Measurements from ENCODE around the gene CCNG2. TPM values are rescaled to one million over a fixed set of nuclear protein-coding genes. Genes with fewer than 3 reads are reported as not detected.

The CCNG2 gene
- total RNA-seq, 4 donors from 2014 or later, result 52.7 to 86.1 (median 69.9) TPM

DNA sequence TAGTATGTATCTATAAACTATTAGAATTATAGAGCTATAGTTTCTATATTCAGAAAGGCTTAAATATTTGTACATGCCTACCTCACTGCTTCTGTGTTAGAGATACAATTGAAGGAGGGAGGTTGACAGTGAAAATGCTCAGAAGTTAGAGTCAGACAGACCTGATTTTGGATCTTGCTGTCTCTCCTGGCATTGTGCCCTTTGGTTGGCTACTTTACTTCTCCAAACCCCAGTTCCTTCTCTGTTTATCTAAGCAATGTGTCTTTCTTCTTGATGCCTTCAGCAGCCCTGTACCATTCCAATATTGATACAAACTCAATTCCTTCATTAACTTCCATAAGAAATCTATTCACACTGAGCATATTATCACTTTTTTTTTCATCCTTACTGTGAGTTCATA is 28.7 kb downstream of the CCNG2 start:
- TF ChIP-seq, protein P1, sequence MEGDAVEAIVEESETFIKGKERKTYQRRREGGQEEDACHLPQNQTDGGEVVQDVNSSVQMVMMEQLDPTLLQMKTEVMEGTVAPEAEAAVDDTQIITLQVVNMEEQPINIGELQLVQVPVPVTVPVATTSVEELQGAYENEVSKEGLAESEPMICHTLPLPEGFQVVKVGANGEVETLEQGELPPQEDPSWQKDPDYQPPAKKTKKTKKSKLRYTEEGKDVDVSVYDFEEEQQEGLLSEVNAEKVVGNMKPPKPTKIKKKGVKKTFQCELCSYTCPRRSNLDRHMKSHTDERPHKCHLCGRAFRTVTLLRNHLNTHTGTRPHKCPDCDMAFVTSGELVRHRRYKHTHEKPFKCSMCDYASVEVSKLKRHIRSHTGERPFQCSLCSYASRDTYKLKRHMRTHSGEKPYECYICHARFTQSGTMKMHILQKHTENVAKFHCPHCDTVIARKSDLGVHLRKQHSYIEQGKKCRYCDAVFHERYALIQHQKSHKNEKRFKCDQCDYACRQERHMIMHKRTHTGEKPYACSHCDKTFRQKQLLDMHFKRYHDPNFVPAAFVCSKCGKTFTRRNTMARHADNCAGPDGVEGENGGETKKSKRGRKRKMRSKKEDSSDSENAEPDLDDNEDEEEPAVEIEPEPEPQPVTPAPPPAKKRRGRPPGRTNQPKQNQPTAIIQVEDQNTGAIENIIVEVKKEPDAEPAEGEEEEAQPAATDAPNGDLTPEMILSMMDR (IDR thresholded peaks at IDR 0.05; ENCODE audit: low read depth), result no peak

- TF ChIP-seq, protein P1 (IDR thresholded peaks at IDR 0.05; ENCODE audit: low read depth), result no peak
Measured at GRCh38 chr4:77187322-77187721, 30.3 kb downstream of the CCNG2 start.

DNA sequence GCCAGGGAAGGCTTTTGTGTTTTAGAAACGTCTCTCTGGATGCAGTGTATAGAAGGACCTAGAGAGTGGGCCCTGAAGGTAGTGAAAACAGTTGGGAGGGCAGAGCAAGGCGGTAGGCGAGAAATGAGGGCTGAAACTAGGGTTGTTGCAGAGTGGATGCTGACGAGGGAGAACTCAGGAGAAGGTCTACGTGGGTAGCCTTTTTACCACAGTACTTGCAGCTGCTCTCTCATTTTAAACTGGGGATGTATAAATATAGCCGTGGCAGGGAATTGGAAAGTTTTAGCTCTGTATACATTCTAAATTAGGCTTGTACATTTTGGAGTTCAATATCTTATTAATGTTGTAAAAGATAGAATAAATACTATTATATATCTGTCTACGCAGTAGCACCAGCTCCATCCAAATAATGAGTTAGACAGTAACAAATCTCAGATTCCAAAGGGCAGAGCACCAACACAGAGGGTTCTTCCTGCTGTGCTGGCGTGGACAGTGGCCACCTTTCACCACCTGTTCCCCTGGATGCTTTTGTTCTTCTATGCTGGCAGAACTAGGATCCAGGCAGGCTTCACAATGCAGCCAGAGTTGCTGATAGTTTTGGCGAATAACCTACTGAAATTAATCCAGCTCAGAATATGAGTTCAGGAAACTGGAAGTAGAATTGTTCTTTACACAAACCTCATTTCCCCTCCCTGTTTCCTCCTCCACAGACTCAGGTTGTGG is 31.7 kb downstream of the CCNG2 start:
- TF ChIP-seq, protein P1 (IDR thresholded peaks at IDR 0.05; ENCODE audit: low read depth), result no peak

DNA sequence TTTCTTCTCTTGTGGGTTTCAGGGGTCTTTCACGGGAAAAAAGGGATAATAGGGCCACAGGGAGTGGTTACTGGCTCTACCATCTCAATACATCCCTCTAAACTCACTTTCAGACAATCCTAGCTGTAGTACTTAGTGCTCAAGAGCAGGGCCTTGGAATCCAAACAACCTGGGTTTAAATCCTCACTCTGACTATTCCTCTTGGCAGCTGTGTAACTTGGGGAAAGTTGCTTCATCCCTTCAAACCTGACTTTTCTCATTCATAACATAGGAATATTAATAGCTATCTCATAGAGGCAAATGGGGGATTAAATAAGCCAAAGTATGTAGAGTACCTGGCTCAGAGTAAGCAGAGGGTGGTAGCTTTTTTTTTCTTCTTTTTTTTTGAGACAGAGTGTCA is 32.4 kb downstream of the CCNG2 start:
- TF ChIP-seq, protein P1 (IDR thresholded peaks at IDR 0.05; ENCODE audit: low read depth), result no peak

GRCh38 chr4:77190053-77190452 is 33.0 kb downstream of the CCNG2 start:
- TF ChIP-seq, protein P1 (IDR thresholded peaks at IDR 0.05; ENCODE audit: low read depth), result no peak

GRCh38 chr4:77193046-77193445 is 36.0 kb downstream of the CCNG2 start:
- TF ChIP-seq, protein P1 (IDR thresholded peaks at IDR 0.05; ENCODE audit: low read depth), result no peak

DNA sequence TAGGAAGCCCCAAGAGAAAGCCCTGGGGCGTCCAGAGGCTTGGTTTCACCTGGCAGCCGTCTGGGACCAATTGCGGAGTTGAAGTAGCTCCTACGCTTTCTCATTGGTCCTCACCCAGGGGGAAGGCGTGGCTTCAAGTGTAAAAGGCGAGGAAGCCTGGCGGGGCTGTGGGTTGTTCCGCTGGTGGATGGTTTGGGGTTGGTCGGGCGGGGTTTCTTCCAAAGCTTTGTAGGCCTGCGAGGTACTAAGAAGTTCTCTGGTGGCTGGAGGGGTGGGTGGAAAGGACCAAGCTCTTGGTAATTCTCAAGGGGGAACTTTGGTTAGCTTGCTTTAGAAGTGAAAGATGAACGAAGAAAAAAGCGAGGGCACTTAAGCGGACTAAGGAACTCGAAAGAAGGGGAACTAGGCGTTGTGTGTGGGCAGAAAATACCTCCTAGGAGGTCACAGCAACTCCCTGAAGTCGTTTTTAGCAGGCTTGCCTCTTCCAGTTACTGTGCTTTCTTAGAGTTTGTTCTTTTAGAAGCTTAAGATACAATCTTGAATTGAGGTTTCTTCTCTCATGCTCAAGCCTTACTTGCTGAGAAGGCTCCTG is 36.6 kb downstream of the CCNG2 start:
- TF ChIP-seq, protein P1 (IDR thresholded peaks at IDR 0.05; ENCODE audit: low read depth), result no peak
